ENCODE data around the gene PLA2G2D.

Gene PLA2G2D

GRCh38 chr1:20115479-20115878 is 3.9 kb downstream of the PLA2G2D start:
- DNase-seq (ENCODE audit: low read depth in 2 of 2), result no peak

GRCh38 chr1:20114021-20114648 is 5.2 kb downstream of the PLA2G2D start:
- DNase-seq (ENCODE audit: low read depth in 2 of 2), result no peak

DNA sequence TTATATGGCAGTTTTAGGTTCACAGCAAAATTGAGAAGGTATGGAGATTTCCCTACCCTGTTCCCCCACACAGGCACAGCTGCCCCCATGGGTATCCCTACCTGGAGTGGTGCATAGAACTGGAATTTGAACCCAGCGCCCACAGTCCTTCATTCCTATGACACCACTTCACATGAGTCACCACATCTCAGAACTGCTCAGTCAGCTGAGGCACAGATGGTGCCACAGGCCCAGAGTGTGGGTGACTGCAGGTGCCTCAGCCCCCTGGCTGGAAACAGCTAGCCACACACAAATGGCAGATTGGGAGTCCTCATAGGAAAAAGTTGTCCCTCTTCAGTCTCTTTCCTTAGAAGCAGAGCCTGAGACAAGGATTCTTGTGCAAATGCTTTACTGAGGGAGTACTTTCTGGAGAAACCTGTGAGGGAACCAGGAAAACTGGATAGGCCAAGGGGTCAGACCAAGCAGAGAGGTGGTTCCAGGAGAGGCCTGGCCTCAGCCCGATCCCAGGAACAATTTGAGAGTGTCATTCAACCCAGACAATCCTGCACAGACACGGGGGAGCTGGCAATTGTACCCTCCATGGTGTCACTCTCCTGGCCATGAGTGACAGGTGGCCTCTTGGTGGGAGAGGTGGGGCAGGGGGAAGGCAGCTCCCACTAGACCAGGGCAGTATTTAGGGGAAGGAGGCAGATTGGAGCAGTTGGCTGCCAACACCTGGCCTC is 6.9 kb downstream of the PLA2G2D start:
- DNase-seq (ENCODE audit: low read depth in 2 of 2), result no peak

- no peak for DNase-seq (ENCODE audit: low read depth in 2 of 2)
Measured at GRCh38 chr1:20111452-20111851, 7.9 kb downstream of the PLA2G2D start.

GRCh38 chr1:20110679-20111078 is 8.7 kb downstream of the PLA2G2D start:
- DNase-seq (ENCODE audit: low read depth in 2 of 2), result no peak

GRCh38 chr1:20109223-20109856 is 10.0 kb downstream of the PLA2G2D start:
- DNase-seq (ENCODE audit: low read depth in 2 of 2), result no peak

- DNase-seq (ENCODE audit: low read depth in 2 of 2), result no peak
Measured at GRCh38 chr1:20108366-20109123, 10.8 kb downstream of the PLA2G2D start.

DNA sequence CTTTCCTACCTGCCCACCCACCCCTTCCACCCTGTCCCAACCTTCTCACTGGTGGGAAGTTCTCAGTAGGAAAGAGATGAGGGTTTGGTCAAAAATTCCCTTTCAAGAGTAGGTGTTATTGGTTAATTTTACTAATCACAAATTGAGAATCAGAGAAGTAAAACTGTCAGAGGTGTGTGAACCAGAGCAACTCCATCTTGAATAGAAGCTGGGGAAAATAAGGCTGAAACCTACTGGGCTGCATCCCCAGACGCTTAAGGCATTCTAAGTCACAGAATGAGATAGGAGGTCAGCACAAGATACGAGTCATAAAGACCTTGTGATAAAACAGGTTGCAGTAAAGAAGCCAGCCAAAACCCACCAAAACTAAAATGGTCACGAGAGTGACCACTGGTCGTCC is 11.5 kb downstream of the PLA2G2D start:
- no peak for DNase-seq (ENCODE audit: low read depth in 2 of 2)

- DNase-seq (ENCODE audit: low read depth in 2 of 2), result no peak
Measured at GRCh38 chr1:20107351-20107750, 12.0 kb downstream of the PLA2G2D start.

- DNase-seq (ENCODE audit: low read depth in 2 of 2), result no peak
Measured at GRCh38 chr1:20105856-20106255, 13.5 kb downstream of the PLA2G2D start.

- no peak for DNase-seq (ENCODE audit: low read depth in 2 of 2)
Measured at GRCh38 chr1:20102875-20103274, 16.5 kb downstream of the PLA2G2D start.

GRCh38 chr1:20100632-20101355 is 18.5 kb downstream of the PLA2G2D start:
- no peak for DNase-seq (ENCODE audit: low read depth in 2 of 2)

- DNase-seq (ENCODE audit: low read depth in 2 of 2), result no peak
Measured at GRCh38 chr1:20099533-20099932, 19.8 kb downstream of the PLA2G2D start.

GRCh38 chr1:20096840-20097447 is 22.4 kb downstream of the PLA2G2D start:
- no peak for DNase-seq (ENCODE audit: low read depth in 2 of 2)

DNA sequence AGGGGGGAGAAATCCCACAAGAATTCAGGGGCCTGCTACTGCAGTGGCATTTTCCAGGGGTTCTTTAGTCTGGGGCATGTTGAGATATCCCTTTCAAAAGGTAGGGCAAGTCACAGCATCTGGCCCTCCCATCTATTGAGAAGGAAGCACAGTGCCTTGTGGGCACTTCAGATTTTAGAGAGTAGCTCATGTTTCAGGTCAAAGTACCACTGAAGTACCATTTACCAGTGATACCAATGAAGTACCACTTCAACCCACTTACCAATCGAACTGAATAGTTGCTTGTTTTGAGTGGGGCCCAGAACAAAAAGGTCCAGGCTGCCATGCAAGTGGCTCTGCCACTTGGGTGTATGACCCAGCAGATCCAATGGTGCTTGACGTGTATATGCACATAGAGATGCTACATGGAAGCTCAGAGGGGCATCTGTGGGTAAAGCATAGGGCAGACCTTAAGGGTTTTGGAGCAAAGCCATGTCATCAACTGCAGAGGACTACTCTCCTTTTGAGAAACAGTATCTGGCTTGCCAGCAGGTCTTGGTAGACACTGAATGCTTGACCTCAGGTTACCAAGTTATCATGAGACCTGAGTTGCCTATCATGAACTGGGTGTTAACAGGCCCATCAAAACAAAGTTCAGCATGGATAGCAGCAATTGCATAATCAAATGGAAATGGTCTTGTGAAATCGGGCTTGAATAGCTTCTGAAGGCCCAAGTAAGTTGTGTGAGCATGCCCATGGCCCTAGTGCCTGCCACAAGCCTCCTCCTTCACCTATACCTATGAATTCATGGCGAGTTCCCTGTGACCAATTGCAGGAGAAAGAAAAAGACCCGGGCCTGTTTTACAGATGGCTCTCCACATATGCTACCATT is 23.5 kb downstream of the PLA2G2D start:
- no peak for DNase-seq (ENCODE audit: low read depth in 2 of 2)

- DNase-seq (ENCODE audit: low read depth in 2 of 2), result no peak
Measured at GRCh38 chr1:20093940-20094391, 25.4 kb downstream of the PLA2G2D start.

- DNase-seq (ENCODE audit: low read depth in 2 of 2), result no peak
Measured at GRCh38 chr1:20093303-20093702, 26.0 kb downstream of the PLA2G2D start.

GRCh38 chr1:20090641-20091040 is 28.7 kb downstream of the PLA2G2D start:
- DNase-seq (ENCODE audit: low read depth in 2 of 2), result no peak

- DNase-seq (ENCODE audit: low read depth in 2 of 2), result no peak
Measured at GRCh38 chr1:20090119-20090518, 29.2 kb downstream of the PLA2G2D start.

All from stimulated activated CD8-positive, alpha-beta memory T cell treated with anti-CD3 and anti-CD28 coated beads, Interleukin-7, amount 100 ng/mL, for 4 hours (primary cell).